ENCODE data around the gene APCDD1. TPM values are rescaled to one million over a fixed set of nuclear protein-coding genes. Genes with fewer than 3 reads are reported as not detected.

Gene APCDD1
- total and polyA plus RNA-seq, 10 donors, result 0.93 to 11.8 (median 5.6) TPM

- 53 to 88% (median 73%) methylated on average over 4 of the region's 4 CpGs for WGBS, 5 donors
- H3K4me3 ChIP-seq, result no peak overlapping the region
Measured at GRCh38 chr18:10430677-10431076, 23.8 kb upstream of the APCDD1 start.

GRCh38 chr18:10431680-10432079 lies 22.8 kb upstream of the APCDD1 start:
- H3K27ac ChIP-seq, result no peak overlapping the region
- no peak for TF ChIP-seq POLR2AphosphoS5 (IDR thresholded peaks at IDR 0.05)
- TF ChIP-seq POLR2A (IDR thresholded peaks at IDR 0.05), result no peak
- no peak for TF ChIP-seq CTCF (IDR thresholded peaks at IDR 0.05 in 8 of 11, conservative IDR thresholded peaks at IDR 0.05 in 3 of 11)
- no peaks in the 10 kb centered on the region for H3K36me3 ChIP-seq
- H3K9me3 ChIP-seq, result no peaks in the 10 kb centered on the region
- H3K4me1 ChIP-seq, result no peaks in the 10 kb centered on the region
- 68 to 88% (median 71%) methylated on average over 2 of the region's 2 CpGs for WGBS, 5 donors
- H3K4me3 ChIP-seq, result no peak overlapping the region
- intact Hi-C loops (cut with DNase I; ENCODE audit: low total_unique reads), result no loop called here
- H3K27me3 ChIP-seq (replicated peaks in 1 of 7), result no peaks in the 10 kb centered on the region
- DNase-seq, result no peak

More at GRCh38 chr18:10430677-10431076, 23.8 kb upstream of the APCDD1 start:
- no peaks in the 10 kb centered on the region for H3K9me3 ChIP-seq
- H3K27me3 ChIP-seq (replicated peaks in 1 of 7), result no peaks in the 10 kb centered on the region
- no peak for TF ChIP-seq CTCF (IDR thresholded peaks at IDR 0.05 in 8 of 11, conservative IDR thresholded peaks at IDR 0.05 in 3 of 11)
- no peak for TF ChIP-seq POLR2AphosphoS5 (IDR thresholded peaks at IDR 0.05)
- no peak for TF ChIP-seq POLR2A (IDR thresholded peaks at IDR 0.05)
- no peak overlapping the region for H3K27ac ChIP-seq
- H3K4me1 ChIP-seq, result no peaks in the 10 kb centered on the region
- no peaks in the 10 kb centered on the region for H3K36me3 ChIP-seq
- intact Hi-C loops (cut with DNase I; ENCODE audit: low total_unique reads), result no loop called here
- DNase-seq, result no peak

- Histone ChIP-seq H3K9me3 (no peaks in the 10 kb centered on the region), H3K4me3 (no peak overlapping the region), H3K27ac (no peak overlapping the region), H3K4me1 (no peaks in the 10 kb centered on the region), H3K36me3 (no peaks in the 10 kb centered on the region), H3K27me3 (replicated peaks in 1 of 7) (no peaks in the 10 kb centered on the region)
- intact Hi-C loops (cut with DNase I; ENCODE audit: low total_unique reads), result no loop called here
- no peak for DNase-seq
- 81 to 93% (median 92%) methylated on average over 7 of the region's 7 CpGs for WGBS, 5 donors
- TF ChIP-seq POLR2A (IDR thresholded peaks at IDR 0.05), result no peak
- TF ChIP-seq POLR2AphosphoS5 (IDR thresholded peaks at IDR 0.05), result no peak
- no peak for TF ChIP-seq CTCF (IDR thresholded peaks at IDR 0.05 in 8 of 11, conservative IDR thresholded peaks at IDR 0.05 in 3 of 11)
Measured at GRCh38 chr18:10432781-10433180, 21.7 kb upstream of the APCDD1 start.

- no peaks in the 10 kb centered on the region for H3K27me3 ChIP-seq (replicated peaks in 1 of 7)
- intact Hi-C loops (cut with DNase I; ENCODE audit: low total_unique reads), result no loop called here
- TF ChIP-seq POLR2A (IDR thresholded peaks at IDR 0.05) (no peak), CTCF (IDR thresholded peaks at IDR 0.05 in 8 of 11, conservative IDR thresholded peaks at IDR 0.05 in 3 of 11) (no peak), POLR2AphosphoS5 (IDR thresholded peaks at IDR 0.05) (no peak)
- no peak for DNase-seq
- no peaks in the 10 kb centered on the region for H3K4me1 ChIP-seq
- H3K36me3 ChIP-seq, result no peaks in the 10 kb centered on the region
- H3K27ac ChIP-seq, result no peak overlapping the region
- no peaks in the 10 kb centered on the region for H3K9me3 ChIP-seq
- no peak overlapping the region for H3K4me3 ChIP-seq
- WGBS, 5 donors, result 90 to 99% (median 95%) methylated on average over 3 of the region's 3 CpGs
Measured at GRCh38 chr18:10436160-10436559, 18.3 kb upstream of the APCDD1 start.

Data from spleen (tissue), 11 donors.